HepG2 (cell line): Measurements from ENCODE around the gene DNAAF1. TPM values are rescaled to one million over a fixed set of nuclear protein-coding genes. Genes with fewer than 3 reads are reported as not detected.

ENCODE experiments used
- BHLHE40 ChIP-seq: IDR thresholded peaks from 2 replicates; pipeline ENCODE4 v1.6.1; 2011; ENCODE audit warnings: low read length, improper control_type of control experiment
- BRD4 ChIP-seq: sonication (generic); formaldehyde crosslinking; IDR thresholded peaks from 2 replicates; pipeline ENCODE4 v1.4.0; 2020; ENCODE audit warnings: missing genetic modification reagents
- BRF2 ChIP-seq: sonication (generic); formaldehyde crosslinking; IDR thresholded peaks from 2 replicates; pipeline ENCODE4 v1.8.1; 2022; ENCODE audit warnings: mild to moderate bottlenecking, missing genetic modification reagents
- FOXP4 ChIP-seq: sonication (generic); formaldehyde crosslinking; IDR thresholded peaks from 2 replicates; pipeline ENCODE4 v1.4.0; 2020; ENCODE audit warnings: missing genetic modification reagents
- HNRNPUL1 ChIP-seq: fragments of 200-400 bp; formaldehyde crosslinking; IDR thresholded peaks from 2 replicates; pipeline ENCODE4 v1.6.1; 2017; ENCODE audit warnings: low read depth, mild to moderate bottlenecking, low read length, moderate library complexity
- MTA1 ChIP-seq: sonication (generic); formaldehyde crosslinking; IDR thresholded peaks from 2 replicates; pipeline ENCODE4 v1.4.0; 2020; ENCODE audit warnings: missing genetic modification reagents, mild to moderate bottlenecking, borderline replicate concordance
- MYC ChIP-seq: sonication (generic); formaldehyde crosslinking; IDR thresholded peaks from 2 replicates; pipeline ENCODE4 v1.9.0; 2021; ENCODE audit warnings: missing genetic modification reagents, borderline replicate concordance
- NCOA5 ChIP-seq: sonication (generic); formaldehyde crosslinking; IDR thresholded peaks from 2 replicates; pipeline ENCODE4 v1.4.0; 2020; ENCODE audit warnings: missing genetic modification reagents
- PAXIP1 ChIP-seq: sonication (generic); formaldehyde crosslinking; conservative IDR thresholded peaks from 2 replicates; pipeline ENCODE4 v1.4.0; 2020; ENCODE audit warnings: mild to moderate bottlenecking, missing genetic modification reagents, moderate library complexity
- PTBP1 ChIP-seq: fragments of 200-400 bp; formaldehyde crosslinking; IDR thresholded peaks from 2 replicates; pipeline ENCODE4 v1.6.1; 2018; ENCODE audit warnings: low read length, low read depth; ENCODE audit not compliant: poor library complexity, severe bottlenecking
- SALL2 ChIP-seq: sonication (generic); formaldehyde crosslinking; IDR thresholded peaks from 2 replicates; pipeline ENCODE4 v1.8.1; 2023; ENCODE audit warnings: mild to moderate bottlenecking, missing genetic modification reagents, inconsistent platforms
- SETDB1 ChIP-seq: sonication (generic); formaldehyde crosslinking; IDR thresholded peaks from 2 replicates; pipeline ENCODE4 v1.5.1; 2020; ENCODE audit warnings: missing genetic modification reagents, mild to moderate bottlenecking, borderline replicate concordance
- SNRNP70 ChIP-seq: fragments of 200-400 bp; formaldehyde crosslinking; IDR thresholded peaks from 2 replicates; pipeline ENCODE4 v1.6.1; 2017; ENCODE audit warnings: mild to moderate bottlenecking, low read depth, low read length, moderate library complexity
- THAP7 ChIP-seq: sonication (generic); formaldehyde crosslinking; IDR thresholded peaks from 2 replicates; pipeline ENCODE4 v1.8.1; 2023; ENCODE audit warnings: mild to moderate bottlenecking, missing genetic modification reagents
- ZNF317 ChIP-seq: sonication (generic); formaldehyde crosslinking; IDR thresholded peaks from 2 replicates; pipeline ENCODE4 v1.5.0; 2020; ENCODE audit warnings: mild to moderate bottlenecking, missing genetic modification reagents
- ZNF350 ChIP-seq: sonication (generic); formaldehyde crosslinking; IDR thresholded peaks from 2 replicates; pipeline ENCODE4 v1.4.0; 2020; ENCODE audit warnings: mild to moderate bottlenecking, low read depth, missing genetic modification reagents, borderline replicate concordance
- ZNF441 ChIP-seq: sonication (generic); formaldehyde crosslinking; IDR thresholded peaks from 2 replicates; pipeline ENCODE4 v1.7.0; 2021; ENCODE audit warnings: missing genetic modification reagents, borderline replicate concordance
- ZNF547 ChIP-seq: sonication (generic); formaldehyde crosslinking; IDR thresholded peaks from 2 replicates; pipeline ENCODE4 v1.5.1; 2020; ENCODE audit warnings: mild to moderate bottlenecking, missing genetic modification reagents
- ZNF597 ChIP-seq: sonication (generic); formaldehyde crosslinking; IDR thresholded peaks from 2 replicates; pipeline ENCODE4 v1.5.0; 2020; ENCODE audit warnings: missing genetic modification reagents
- ZNF674 ChIP-seq: sonication (generic); formaldehyde crosslinking; IDR thresholded peaks from 2 replicates; pipeline ENCODE4 v1.5.0; 2020; ENCODE audit warnings: low read depth, mild to moderate bottlenecking, missing genetic modification reagents
- ZNF749 ChIP-seq: sonication (generic); formaldehyde crosslinking; IDR thresholded peaks from 2 replicates; pipeline ENCODE4 v1.8.0; 2022; ENCODE audit warnings: mild to moderate bottlenecking, missing genetic modification reagents, moderate library complexity, borderline replicate concordance
- polyA plus RNA-seq, 8 experiments: library from polyadenylated mRNA; depleted of rRNA in 3 of 8; stranded (reverse) in 7 of 8; unstranded in 1 of 8; fragments of >200 nt; fragmentation: Illumina TruSeq in 4 of 8; extraction: Trizol in 4 of 8; gene quantifications; 2 replicates each; pipeline versions ENCODE4 v1.2.1 to v1.2.3, GENCODE V29; 2011 to 2016; ENCODE audit warnings: low read depth in 4 of 8, missing spikeins in 1 of 8, mixed read lengths in 1 of 8; ENCODE audit not compliant: insufficient read depth in 1 of 8
- total RNA-seq, 5 experiments: library from RNA; depleted of rRNA; stranded (reverse); fragments of >200 nt; fragmentation: Illumina TruSeq; extraction: Trizol; gene quantifications; 2 replicates each; pipeline ENCODE4 v1.2.3, GENCODE V29; 2016; ENCODE audit warnings: low read depth in 1 of 5

The DNAAF1 gene
- total and polyA plus RNA-seq, 2 of the 13 experiments (the other 11 are each of a cell fraction or from before 2014, with no cell fraction given) = 0.04 TPM; not detected in 1

- TF ChIP-seq BRF2 (no peak), ZNF441 (CRISPR knock-in tag) (0 out of 2 replicates have a peak, but pooled peaks have one; percentile 32), ZNF317 (CRISPR knock-in tag) (no peak), ZNF350 (CRISPR knock-in tag) (peak; percentile 92), BRD4 (peak; percentile 90), ZNF597 (no peak), SNRNP70 (no peak), THAP7 (CRISPR knock-in tag) (no peak), SETDB1 (no peak), ZNF674 (CRISPR knock-in tag) (no peak), HNRNPUL1 (no peak), MTA1 (CRISPR knock-in tag) (no peak), ZNF749 (CRISPR knock-in tag) (peak; percentile 34; the same call in 1 of the 2 replicates), BHLHE40 (peak; percentile 81), PTBP1 (no peak), MYC (CRISPR knock-in tag) (peak; percentile 59), PAXIP1 (peak; percentile 90), FOXP4 (peak; percentile 60), NCOA5 (CRISPR knock-in tag) (no peak), ZNF547 (CRISPR knock-in tag) (peak; percentile 77; the same call in 1 of the 2 replicates), SALL2 (no peak)
Observed at GRCh38 chr16:84138824-84139627, 6.1 kb upstream of the DNAAF1 start (continued).
